GM18505 (cell line): ENCODE results near the gene CD300A.
"Not testable (repeated sequence)": the region's sequence is repeated elsewhere in the genome, so short reads cannot be mapped to it uniquely, and the experiment has no call there.

ENCODE experiments used
- ATAC-seq: cut with Tn5 transposase; IDR thresholded peaks from one replicate; pipeline ENCODE4 v1.9.1; 2021; ENCODE audit not compliant: unreplicated experiment
- POLR2A ChIP-seq: IDR thresholded peaks from 4 replicates; pipeline ENCODE4 v1.6.1; 2011; ENCODE audit warnings: borderline replicate concordance; ENCODE audit not compliant: insufficient read depth, insufficient read length; ENCODE audit errors: extremely low read depth

CD300A gene

GRCh38 chr17:74490716-74491115, 24.3 kb downstream of the CD300A start:
- ATAC-seq = no peak
- no peak for TF ChIP-seq POLR2A

- no peak for ATAC-seq
- TF ChIP-seq POLR2A = no peak
Measured at GRCh38 chr17:74491626-74492025, 25.2 kb downstream of the CD300A start.

GRCh38 chr17:74493331-74493833, 26.9 kb downstream of the CD300A start:
- no peak for TF ChIP-seq POLR2A
- no peak for ATAC-seq

GRCh38 chr17:74497471-74497870, 31.0 kb downstream of the CD300A start:
- no peak for ATAC-seq
- no peak for TF ChIP-seq POLR2A

GRCh38 chr17:74499992-74500391, 33.6 kb downstream of the CD300A start:
- no peak for TF ChIP-seq POLR2A
- no peak for ATAC-seq

GRCh38 chr17:74502861-74503260, 36.4 kb downstream of the CD300A start:
- no peak for ATAC-seq
- TF ChIP-seq POLR2A = no peak

GRCh38 chr17:74503949-74504348, 37.5 kb downstream of the CD300A start:
- not testable (repeated sequence) for ATAC-seq

GRCh38 chr17:74508156-74508555, 41.7 kb downstream of the CD300A start:
- ATAC-seq = no peak
- TF ChIP-seq POLR2A = no peak

GRCh38 chr17:74512036-74512435, 45.6 kb downstream of the CD300A start:
- ATAC-seq = no peak
- TF ChIP-seq POLR2A = no peak

- no peak for ATAC-seq
- TF ChIP-seq POLR2A = no peak
Measured at GRCh38 chr17:74512624-74513091, 46.2 kb downstream of the CD300A start.

GRCh38 chr17:74513987-74514631, 47.7 kb downstream of the CD300A start:
- ATAC-seq = no peak
- no peak for TF ChIP-seq POLR2A

GRCh38 chr17:74514632-74515334, 48.3 kb downstream of the CD300A start:
- no peak for TF ChIP-seq POLR2A
- ATAC-seq = no peak

- TF ChIP-seq POLR2A = no peak
- ATAC-seq = no peak
Measured at GRCh38 chr17:74515941-74516340, 49.5 kb downstream of the CD300A start.
